A549 (cell line): ENCODE measurements around the gene PLD1. TPM values are rescaled to one million over a fixed set of nuclear protein-coding genes. Genes with fewer than 3 reads are reported as not detected.

ENCODE experiments used
- ATAC-seq, 2 experiments: fragments of 200-7000 bp in 1 of 2; fragments of >200 bp in 1 of 2; cut with Nextera tagmentation in 1 of 2; cut with Tn5 transposase in 1 of 2; 3 replicates each; pipeline versions ENCODE4 v1.8.0 to v1.9.1; 2018 to 2020; ENCODE audit warnings: mild to moderate bottlenecking in 1 of 2, moderate library complexity in 1 of 2
- CTCF ChIA-PET: fragments of 300-600 bp; sonication (Branson Sonifier 250); formaldehyde crosslinking; extraction: SDS; loops from one replicate; lab custom pipeline; 2021; ENCODE audit warnings: antibody characterized with exemption, inconsistent platforms; lab: Yijun Ruan, JAX
- POLR2A ChIA-PET: fragments of 350-600 bp; formaldehyde crosslinking; extraction: SDS; loops from one replicate; lab custom pipeline; 2021; ENCODE audit warnings: antibody characterized with exemption, inconsistent platforms; lab: Yijun Ruan, JAX
- DNase-seq, 2 experiments: peaks; one replicate each; pipeline versions ENCODE4 v3.0.0 to v3.0.0-alpha.2; 2011 to 2016; ENCODE audit warnings: low read depth in 1 of 2, low spot score in 1 of 2
- FAIRE-seq: peaks from 2 replicates; lab custom pipeline; 2011; peaks lifted over from hg19 to GRCh38; lab: Jason Lieb, UNC
- H3K27ac ChIP-seq, 2 experiments: fragments of >200 bp; sonication (Bioruptor Twin); formaldehyde crosslinking; 3 replicates each; pipeline ENCODE4 v1.5.1; 2016 to 2017
- H3K4me1 ChIP-seq: fragments of >200 bp; sonication (Bioruptor Twin); formaldehyde crosslinking; 3 replicates; pipeline ENCODE4 v1.6.1; 2016
- H3K4me2 ChIP-seq: fragments of >200 bp; sonication (Bioruptor Twin); formaldehyde crosslinking; 3 replicates; pipeline ENCODE4 v1.6.1; 2016
- H3K4me3 ChIP-seq: fragments of >200 bp; sonication (Bioruptor Twin); formaldehyde crosslinking; 3 replicates; pipeline ENCODE4 v1.5.1; 2016
- H3K9me3 ChIP-seq: fragments of >200 bp; sonication (Bioruptor Twin); formaldehyde crosslinking; 3 replicates; pipeline ENCODE4 v1.6.1; 2016
- BHLHE40 ChIP-seq: IDR thresholded peaks from 2 replicates; pipeline ENCODE4 v1.6.1; 2012; ENCODE audit warnings: low read depth, low read length, inconsistent platforms
- CBX2 ChIP-seq: fragments of 200-600 bp; sonication (generic); IDR thresholded peaks from 2 replicates; pipeline ENCODE4 v1.6.1; 2016; ENCODE audit warnings: low read depth, mild to moderate bottlenecking, borderline replicate concordance
- CBX8 ChIP-seq: fragments of 200-600 bp; sonication (generic); IDR thresholded peaks from 2 replicates; pipeline ENCODE4 v1.6.1; 2016
- CEBPB ChIP-seq, 2 experiments: fragments of >200 bp in 1 of 2; sonication (Bioruptor Twin) in 1 of 2; formaldehyde crosslinking in 1 of 2; IDR thresholded peaks; 2 replicates each; pipeline ENCODE4 v1.6.1; 2012 to 2016
- CHD4 ChIP-seq: fragments of 200-600 bp; sonication (generic); IDR thresholded peaks from 2 replicates; pipeline ENCODE4 v1.6.1; 2016; ENCODE audit warnings: antibody characterized with exemption, mild to moderate bottlenecking, borderline replicate concordance
- EP300 ChIP-seq, 2 experiments: fragments of >200 bp; sonication (Bioruptor Twin); formaldehyde crosslinking; IDR thresholded peaks; 2 replicates in 1 of 2; 3 replicates in 1 of 2; pipeline ENCODE4 v1.6.1; 2016 to 2017
- FOXS1 ChIP-seq: fragments of 250-450 bp; sonication (Bioruptor Pico); IDR thresholded peaks from 2 replicates; pipeline ENCODE4 v1.5.0; 2020; ENCODE audit warnings: mild to moderate bottlenecking, moderate library complexity
- GATA3 ChIP-seq: IDR thresholded peaks from 2 replicates; pipeline ENCODE4 v1.6.1; 2012; ENCODE audit warnings: borderline replicate concordance
- HDAC2 ChIP-seq: fragments of 200-600 bp; sonication (generic); IDR thresholded peaks from 2 replicates; pipeline ENCODE4 v1.6.1; 2016
- HEYL ChIP-seq: fragments of 250-450 bp; sonication (Bioruptor Pico); IDR thresholded peaks from 2 replicates; pipeline ENCODE4 v1.8.0; 2021; ENCODE audit warnings: mild to moderate bottlenecking, moderate library complexity
- HOXB5 ChIP-seq: fragments of 250-450 bp; sonication (Bioruptor Pico); IDR thresholded peaks from 2 replicates; pipeline ENCODE4 v1.5.0; 2020; ENCODE audit warnings: mild to moderate bottlenecking, moderate library complexity
- KDM1A ChIP-seq: fragments of 200-600 bp; sonication (generic); IDR thresholded peaks from 2 replicates; pipeline ENCODE4 v1.6.1; 2016; ENCODE audit warnings: low read depth, mild to moderate bottlenecking
- MAZ ChIP-seq: fragments of 150-350 bp; IDR thresholded peaks from 2 replicates; pipeline ENCODE4 v1.6.1; 2014; ENCODE audit warnings: antibody characterized with exemption, low read depth, low read length, borderline replicate concordance
- POLR2AphosphoS2 ChIP-seq: conservative IDR thresholded peaks from 2 replicates; pipeline ENCODE4 v1.6.1; 2012; ENCODE audit warnings: low read length, improper control_type of control experiment, inconsistent platforms
- RFX5 ChIP-seq: fragments of 450-650 bp; IDR thresholded peaks from 2 replicates; pipeline ENCODE4 v1.7.1; 2014; ENCODE audit warnings: antibody characterized with exemption, mild to moderate bottlenecking, moderate library complexity
- SMC3 ChIP-seq: fragments of >200 bp; sonication (Bioruptor Twin); formaldehyde crosslinking; IDR thresholded peaks from 3 replicates; pipeline ENCODE4 v1.6.1; 2018; ENCODE audit warnings: inconsistent platforms
- TP53 ChIP-seq: fragments of 250-450 bp; sonication (Bioruptor Pico); IDR thresholded peaks from 2 replicates; pipeline ENCODE4 v1.5.0; 2021; ENCODE audit warnings: mild to moderate bottlenecking, moderate library complexity
- ZNF302 ChIP-seq: fragments of 250-450 bp; sonication (Bioruptor Pico); IDR thresholded peaks from 2 replicates; pipeline ENCODE4 v1.9.0; 2021; ENCODE audit warnings: inconsistent platforms, mild to moderate bottlenecking, moderate library complexity
- WGBS: methylation state at CpG from one replicate; pipeline ENCODE4 v1.1.6; 2017; ENCODE audit errors: missing lambda C conversion rate; 5-methylcytosine and 5-hydroxymethylcytosine counted together
- polyA plus RNA-seq, 4 experiments: library from polyadenylated mRNA; depleted of rRNA in 3 of 4; stranded (reverse); fragments of >200 nt; fragmentation: RNase III in 1 of 4; extraction: RNeasy Plus Mini Kit Qiagen cat#74134 plus additional on column Dnase treatment in 1 of 4; gene quantifications; 2 replicates in 3 of 4; 3 replicates in 1 of 4; pipeline ENCODE4 v1.2.3, GENCODE V29; 2011 to 2017
- TF ChIP-seq, protein P1 (sequence below): fragments of 250-450 bp; sonication (Bioruptor Pico); IDR thresholded peaks from 2 replicates; pipeline ENCODE4 v1.5.0; 2021; ENCODE audit warnings: mild to moderate bottlenecking, moderate library complexity, borderline replicate concordance
- TF ChIP-seq, protein P2 (sequence below): IDR thresholded peaks from 2 replicates; pipeline ENCODE4 v1.6.1; 2012
- TF ChIP-seq, protein P3 (sequence below): fragments of 200-600 bp; sonication (generic); IDR thresholded peaks from 2 replicates; pipeline ENCODE4 v1.6.1; 2016; ENCODE audit warnings: antibody characterized with exemption, mild to moderate bottlenecking, moderate library complexity
- TF ChIP-seq, protein P4 (sequence below): IDR thresholded peaks from 2 replicates; pipeline ENCODE4 v1.6.1; 2012
- TF ChIP-seq, protein P5 (sequence below): IDR thresholded peaks from 2 replicates; pipeline ENCODE4 v1.6.1; 2012; ENCODE audit warnings: low read depth, borderline replicate concordance
- TF ChIP-seq, protein P6 (sequence below): fragments of 450-650 bp; IDR thresholded peaks from 2 replicates; pipeline ENCODE4 v1.6.1; 2014; ENCODE audit warnings: antibody characterized with exemption

PLD1 gene
- polyA plus RNA-seq, 2 of the 4 experiments (the other 2 are of a cell fraction) = 6.6 to 27.2 TPM

DNA sequence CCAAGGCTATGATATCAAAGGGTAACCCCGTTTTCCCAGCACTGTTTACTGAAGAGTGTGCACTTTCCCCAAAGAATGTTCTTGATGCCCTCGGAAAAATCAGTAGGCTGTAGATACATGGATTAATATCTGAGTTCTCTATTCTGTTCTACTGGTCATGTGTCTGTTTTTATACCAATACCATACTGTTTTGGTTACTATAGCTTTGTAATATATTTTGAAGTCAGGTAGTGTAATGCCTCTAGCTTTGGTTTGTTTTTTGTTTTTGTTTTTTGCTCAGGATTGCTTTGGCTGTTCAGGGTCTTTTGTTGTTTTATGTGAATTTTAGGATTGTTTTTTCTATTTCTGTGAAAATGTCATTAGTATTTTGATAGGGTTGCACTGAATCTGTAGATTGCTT is 95.1 kb downstream of the PLD1 start:
- no peak for DNase-seq
- ChIA-PET CTCF (interaction anchor here (1.0 kb wide), 1 partner anchor 14 kb away, joined by 3 read pairs; no protein-coding TSS in a partner anchor), POLR2A (no interaction called here)
- Histone ChIP-seq H3K4me2 (no peak overlapping the region), H3K27ac (no peak overlapping the region), H3K4me1 (peaks cover 14% of the 10 kb centered on the region), H3K9me3 (peaks cover 14% of the 10 kb centered on the region; the same call in 2 of the 3 replicates), H3K4me3 (no peak overlapping the region)
- 70% methylated on average over 2 of the region's 2 CpGs for WGBS
- no peak for FAIRE-seq
- ATAC-seq = no peak
- no peak for TF ChIP-seq RFX5
- no peak for TF ChIP-seq SMC3
- TF ChIP-seq HDAC2 = no peak; the same call in 1 of the 2 replicates
- no peak for TF ChIP-seq EP300 (IDR thresholded peaks at IDR 0.05)
- TF ChIP-seq, protein P1, sequence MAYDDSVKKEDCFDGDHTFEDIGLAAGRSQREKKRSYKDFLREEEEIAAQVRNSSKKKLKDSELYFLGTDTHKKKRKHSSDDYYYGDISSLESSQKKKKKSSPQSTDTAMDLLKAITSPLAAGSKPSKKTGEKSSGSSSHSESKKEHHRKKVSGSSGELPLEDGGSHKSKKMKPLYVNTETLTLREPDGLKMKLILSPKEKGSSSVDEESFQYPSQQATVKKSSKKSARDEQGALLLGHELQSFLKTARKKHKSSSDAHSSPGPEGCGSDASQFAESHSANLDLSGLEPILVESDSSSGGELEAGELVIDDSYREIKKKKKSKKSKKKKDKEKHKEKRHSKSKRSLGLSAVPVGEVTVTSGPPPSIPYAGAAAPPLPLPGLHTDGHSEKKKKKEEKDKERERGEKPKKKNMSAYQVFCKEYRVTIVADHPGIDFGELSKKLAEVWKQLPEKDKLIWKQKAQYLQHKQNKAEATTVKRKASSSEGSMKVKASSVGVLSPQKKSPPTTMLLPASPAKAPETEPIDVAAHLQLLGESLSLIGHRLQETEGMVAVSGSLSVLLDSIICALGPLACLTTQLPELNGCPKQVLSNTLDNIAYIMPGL (CRISPR knock-in tag) = no peak
- no peak for TF ChIP-seq BHLHE40
- no peak for TF ChIP-seq TP53 (CRISPR knock-in tag)
- TF ChIP-seq HEYL = no peak
- no peak for TF ChIP-seq CBX2
- TF ChIP-seq CHD4 = no peak
- TF ChIP-seq KDM1A = no peak
- TF ChIP-seq GATA3 = no peak

DNA sequence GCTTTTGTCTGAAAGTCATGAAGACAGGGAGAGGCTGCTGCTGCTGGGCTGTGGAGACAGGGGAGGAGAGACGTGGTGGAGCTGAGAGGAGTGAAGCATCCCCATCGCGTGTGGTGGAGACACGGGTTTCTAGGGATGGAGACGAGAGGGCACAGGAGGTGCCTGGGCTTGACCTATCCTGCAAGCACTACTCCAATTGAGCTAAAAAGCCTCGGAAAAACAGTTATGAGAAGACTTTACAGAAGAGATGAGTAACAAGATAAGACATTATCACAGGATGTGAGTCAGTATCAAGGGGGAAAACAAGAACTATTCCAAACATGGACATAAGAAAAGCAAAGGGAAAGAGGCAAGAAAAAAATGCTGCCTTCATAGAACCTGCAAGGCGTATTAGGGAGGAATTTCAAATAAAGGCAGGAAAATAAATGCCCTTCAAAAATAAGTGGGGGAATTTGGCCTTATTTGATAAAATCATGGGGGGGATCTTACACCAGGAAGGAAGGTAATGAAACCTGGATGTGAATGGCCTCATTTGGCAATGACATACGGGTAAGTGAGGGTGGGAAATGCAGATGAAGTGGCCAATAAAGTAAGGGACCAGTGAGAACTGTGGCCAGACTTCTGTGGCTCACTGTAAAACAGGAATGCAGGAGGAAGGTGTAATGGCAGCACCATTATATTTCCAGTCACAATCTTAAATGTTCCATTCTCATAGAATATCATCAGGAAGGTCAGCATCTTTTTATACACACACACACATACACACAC is 97.9 kb downstream of the PLD1 start:
- FAIRE-seq (no peak), DNase-seq (peak; percentile 7 to 46), ATAC-seq (peak; percentile 68 to 89; a peak in 5 of 6 replicates)
- CTCF ChIA-PET = no interaction called here
- H3K4me1 ChIP-seq = peaks cover 14% of the 10 kb centered on the region
- POLR2A ChIA-PET = no interaction called here
- H3K9me3 ChIP-seq = peaks cover 14% of the 10 kb centered on the region; the same call in 2 of the 3 replicates
- no peak overlapping the region for H3K4me3 ChIP-seq
- WGBS = 21% methylated on average over 8 of the region's 8 CpGs
- TF ChIP-seq POLR2AphosphoS2 (no peak), EP300 (IDR thresholded peaks at IDR 0.05) (no peak), GATA3 (peak; percentile 73; the same call in 1 of the 2 replicates)
- TF ChIP-seq, protein P2, sequence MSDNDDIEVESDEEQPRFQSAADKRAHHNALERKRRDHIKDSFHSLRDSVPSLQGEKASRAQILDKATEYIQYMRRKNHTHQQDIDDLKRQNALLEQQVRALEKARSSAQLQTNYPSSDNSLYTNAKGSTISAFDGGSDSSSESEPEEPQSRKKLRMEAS = peak; percentile 8; the same call in 1 of the 2 replicates
- H3K27ac ChIP-seq = peak overlapping the region; percentile 58 to 81; a peak in 5 of 6 replicates
- peak overlapping the region; percentile 37 for H3K4me2 ChIP-seq

DNA sequence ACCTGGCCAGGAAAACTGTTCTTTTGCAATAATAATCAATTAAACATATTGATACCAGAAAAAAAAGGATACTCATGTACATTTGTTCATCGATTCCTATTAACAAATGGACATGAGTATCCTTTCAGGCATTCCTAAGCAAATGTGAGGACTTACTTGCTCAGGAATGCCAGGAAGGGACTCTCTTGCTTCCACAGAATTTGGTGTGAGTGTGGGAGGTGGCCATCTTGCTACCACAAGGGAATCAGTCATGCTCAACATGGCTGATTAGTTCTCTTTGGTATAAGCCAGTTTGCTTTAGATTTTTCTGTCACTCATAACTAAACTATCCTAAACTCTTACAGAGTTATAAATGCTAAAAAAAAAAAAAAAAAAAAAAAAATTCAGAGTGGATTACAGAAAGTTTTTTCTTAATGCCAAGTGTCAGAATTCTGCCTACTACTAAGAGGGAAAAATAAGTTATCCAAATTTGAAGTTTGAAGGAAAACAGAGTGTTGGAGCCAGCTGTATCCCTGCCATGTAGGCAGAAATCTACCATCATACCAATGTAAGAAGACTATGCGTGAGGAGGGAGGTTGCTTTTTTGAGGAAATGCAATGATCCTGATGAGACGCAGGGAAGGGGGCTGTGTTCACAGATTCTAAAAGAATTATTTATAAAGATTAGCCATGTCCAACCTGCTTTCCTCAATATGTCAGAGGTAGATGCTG is 98.7 kb downstream of the PLD1 start:
- Histone ChIP-seq H3K27ac (peak overlapping the region; percentile 52 to 81; a peak in 4 of 6 replicates), H3K4me2 (peak overlapping the region; percentile 37), H3K4me1 (peaks cover 14% of the 10 kb centered on the region), H3K9me3 (peaks cover 11% of the 10 kb centered on the region; the same call in 2 of the 3 replicates), H3K4me3 (no peak overlapping the region)
- 98% methylated on average over 3 of the region's 3 CpGs for WGBS
- POLR2A ChIA-PET = no interaction called here
- ATAC-seq (peak in 1 of 2 experiments; percentile 20; a peak in 1 of 6 replicates), DNase-seq (no peak), FAIRE-seq (no peak)
- CTCF ChIA-PET = no interaction called here
- TF ChIP-seq, protein P3, sequence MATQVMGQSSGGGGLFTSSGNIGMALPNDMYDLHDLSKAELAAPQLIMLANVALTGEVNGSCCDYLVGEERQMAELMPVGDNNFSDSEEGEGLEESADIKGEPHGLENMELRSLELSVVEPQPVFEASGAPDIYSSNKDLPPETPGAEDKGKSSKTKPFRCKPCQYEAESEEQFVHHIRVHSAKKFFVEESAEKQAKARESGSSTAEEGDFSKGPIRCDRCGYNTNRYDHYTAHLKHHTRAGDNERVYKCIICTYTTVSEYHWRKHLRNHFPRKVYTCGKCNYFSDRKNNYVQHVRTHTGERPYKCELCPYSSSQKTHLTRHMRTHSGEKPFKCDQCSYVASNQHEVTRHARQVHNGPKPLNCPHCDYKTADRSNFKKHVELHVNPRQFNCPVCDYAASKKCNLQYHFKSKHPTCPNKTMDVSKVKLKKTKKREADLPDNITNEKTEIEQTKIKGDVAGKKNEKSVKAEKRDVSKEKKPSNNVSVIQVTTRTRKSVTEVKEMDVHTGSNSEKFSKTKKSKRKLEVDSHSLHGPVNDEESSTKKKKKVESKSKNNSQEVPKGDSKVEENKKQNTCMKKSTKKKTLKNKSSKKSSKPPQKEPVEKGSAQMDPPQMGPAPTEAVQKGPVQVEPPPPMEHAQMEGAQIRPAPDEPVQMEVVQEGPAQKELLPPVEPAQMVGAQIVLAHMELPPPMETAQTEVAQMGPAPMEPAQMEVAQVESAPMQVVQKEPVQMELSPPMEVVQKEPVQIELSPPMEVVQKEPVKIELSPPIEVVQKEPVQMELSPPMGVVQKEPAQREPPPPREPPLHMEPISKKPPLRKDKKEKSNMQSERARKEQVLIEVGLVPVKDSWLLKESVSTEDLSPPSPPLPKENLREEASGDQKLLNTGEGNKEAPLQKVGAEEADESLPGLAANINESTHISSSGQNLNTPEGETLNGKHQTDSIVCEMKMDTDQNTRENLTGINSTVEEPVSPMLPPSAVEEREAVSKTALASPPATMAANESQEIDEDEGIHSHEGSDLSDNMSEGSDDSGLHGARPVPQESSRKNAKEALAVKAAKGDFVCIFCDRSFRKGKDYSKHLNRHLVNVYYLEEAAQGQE = no peak
- TF ChIP-seq, protein P4, sequence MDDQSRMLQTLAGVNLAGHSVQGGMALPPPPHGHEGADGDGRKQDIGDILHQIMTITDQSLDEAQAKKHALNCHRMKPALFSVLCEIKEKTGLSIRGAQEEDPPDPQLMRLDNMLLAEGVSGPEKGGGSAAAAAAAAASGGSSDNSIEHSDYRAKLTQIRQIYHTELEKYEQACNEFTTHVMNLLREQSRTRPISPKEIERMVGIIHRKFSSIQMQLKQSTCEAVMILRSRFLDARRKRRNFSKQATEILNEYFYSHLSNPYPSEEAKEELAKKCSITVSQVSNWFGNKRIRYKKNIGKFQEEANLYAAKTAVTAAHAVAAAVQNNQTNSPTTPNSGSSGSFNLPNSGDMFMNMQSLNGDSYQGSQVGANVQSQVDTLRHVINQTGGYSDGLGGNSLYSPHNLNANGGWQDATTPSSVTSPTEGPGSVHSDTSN = no peak
- TF ChIP-seq CBX8 = no peak
- TF ChIP-seq FOXS1 = no peak
- TF ChIP-seq, protein P5, sequence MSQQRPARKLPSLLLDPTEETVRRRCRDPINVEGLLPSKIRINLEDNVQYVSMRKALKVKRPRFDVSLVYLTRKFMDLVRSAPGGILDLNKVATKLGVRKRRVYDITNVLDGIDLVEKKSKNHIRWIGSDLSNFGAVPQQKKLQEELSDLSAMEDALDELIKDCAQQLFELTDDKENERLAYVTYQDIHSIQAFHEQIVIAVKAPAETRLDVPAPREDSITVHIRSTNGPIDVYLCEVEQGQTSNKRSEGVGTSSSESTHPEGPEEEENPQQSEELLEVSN = no peak
- TF ChIP-seq ZNF302 (CRISPR knock-in tag) = no peak
- TF ChIP-seq RFX5 = no peak
- no peak for TF ChIP-seq CBX2
- TF ChIP-seq CEBPB (IDR thresholded peaks at IDR 0.05) = no peak
- TF ChIP-seq HOXB5 = no peak
- no peak for TF ChIP-seq MAZ
- TF ChIP-seq, protein P6, sequence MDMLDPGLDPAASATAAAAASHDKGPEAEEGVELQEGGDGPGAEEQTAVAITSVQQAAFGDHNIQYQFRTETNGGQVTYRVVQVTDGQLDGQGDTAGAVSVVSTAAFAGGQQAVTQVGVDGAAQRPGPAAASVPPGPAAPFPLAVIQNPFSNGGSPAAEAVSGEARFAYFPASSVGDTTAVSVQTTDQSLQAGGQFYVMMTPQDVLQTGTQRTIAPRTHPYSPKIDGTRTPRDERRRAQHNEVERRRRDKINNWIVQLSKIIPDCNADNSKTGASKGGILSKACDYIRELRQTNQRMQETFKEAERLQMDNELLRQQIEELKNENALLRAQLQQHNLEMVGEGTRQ = no peak
